CD4-positive, alpha-beta T cell (primary cell): Measurements from ENCODE around the gene CGNL1. TPM values are rescaled to one million over a fixed set of nuclear protein-coding genes. Genes with fewer than 3 reads are reported as not detected.
A peak's percentile ranks its signal among the peaks of the same experiment; 100 is the strongest.

ENCODE experiments used
- ATAC-seq: fragments of 200-7000 bp; cut with Tn5 transposase; one replicate; pipeline ENCODE4 v1.10.0; 2022; ENCODE audit warnings: mild to moderate bottlenecking; ENCODE audit not compliant: poor library complexity
- CTCF ChIA-PET: fragments of 350-600 bp; sonication (Branson Sonifier 250); formaldehyde crosslinking; loops from one replicate; lab custom pipeline; 2021; ENCODE audit warnings: antibody characterized with exemption, inconsistent platforms; lab: Charles Lee
- POLR2A ChIA-PET: fragments of 350-600 bp; sonication (Branson Sonifier 250); formaldehyde crosslinking; loops from one replicate; lab custom pipeline; 2021; ENCODE audit warnings: antibody characterized with exemption, inconsistent platforms; lab: Charles Lee
- DNase-seq, 14 experiments: peaks; one replicate each; pipeline ENCODE4 v3.0.0-alpha.2; 2013 to 2020; ENCODE audit warnings: mixed read lengths in 2 of 14
- H3K27ac ChIP-seq, 2 donors: one replicate each; pipeline versions ENCODE4 v1.5.1 to v1.7.0; 2013; ENCODE audit warnings: low read length in 2 of 2, low read depth in 1 of 2, mild to moderate bottlenecking in 1 of 2
- H3K27me3 ChIP-seq, 2 experiments: 1 replicate in 1 of 2; 2 replicates in 1 of 2; pipeline versions ENCODE4 v1.6.1 to v1.7.0; 2013; ENCODE audit warnings: low read length in 2 of 2, control low read depth in 1 of 2, mild to moderate bottlenecking in 1 of 2, moderate library complexity in 1 of 2; ENCODE audit not compliant: insufficient read depth in 2 of 2, control insufficient read depth in 1 of 2
- H3K36me3 ChIP-seq: one replicate; pipeline ENCODE4 v1.6.1; 2013; ENCODE audit warnings: low read length, control low read depth; ENCODE audit not compliant: insufficient read depth
- H3K4me1 ChIP-seq: one replicate; pipeline ENCODE4 v1.6.1; 2013; ENCODE audit warnings: low read length, control low read depth; ENCODE audit not compliant: insufficient read depth
- H3K4me3 ChIP-seq: one replicate; pipeline ENCODE4 v1.5.1; 2013; ENCODE audit warnings: mild to moderate bottlenecking, low read length, moderate library complexity
- H3K9me3 ChIP-seq, 2 experiments: 1 replicate in 1 of 2; 2 replicates in 1 of 2; pipeline versions ENCODE4 v1.6.1 to v1.7.0; 2013; ENCODE audit warnings: low read length in 2 of 2, mild to moderate bottlenecking in 2 of 2, control low read depth in 1 of 2, moderate library complexity in 1 of 2; ENCODE audit not compliant: control insufficient read depth in 1 of 2, insufficient read depth in 1 of 2
- H3K27ac Mint-ChIP-seq: one replicate; pipeline ENCODE4 v1.8.0; 2020; ENCODE audit warnings: mixed read lengths
- H3K27me3 Mint-ChIP-seq: one replicate; pipeline ENCODE4 v1.8.0; 2021; ENCODE audit warnings: mixed read lengths
- H3K36me3 Mint-ChIP-seq: one replicate; pipeline ENCODE4 v1.8.0; 2021; ENCODE audit warnings: low read depth, mixed read lengths
- H3K4me1 Mint-ChIP-seq: one replicate; pipeline ENCODE4 v1.8.0; 2021; ENCODE audit warnings: low read depth, mixed read lengths
- H3K4me3 Mint-ChIP-seq: one replicate; pipeline ENCODE4 v1.8.0; 2020; ENCODE audit warnings: mild to moderate bottlenecking, mixed read lengths
- H3K9me3 Mint-ChIP-seq: one replicate; pipeline ENCODE4 v1.8.0; 2020; ENCODE audit warnings: mixed read lengths
- CTCF ChIP-seq: fragments of 200-600 bp; IDR thresholded peaks from one replicate; pipeline ENCODE4 v1.8.0; 2022; ENCODE audit warnings: antibody characterized with exemption, mild to moderate bottlenecking
- intact Hi-C, 2 experiments: fragments of 100-400 bp; cut with DNase I in 1 of 2; cut with micrococcal nuclease in 1 of 2; formaldehyde crosslinking; loops; one replicate each; pipeline versions ENCODE4 v1.15.1 to v1.9.0; 2023 to 2025; cut with DNase I, micrococcal nuclease
- total RNA-seq, 174 experiments: library from RNA in 2 of 174; stranded (reverse) in 2 of 174; gene quantifications; one replicate each; pipeline ENCODE4 v1.2.3 and lab custom pipeline; 2021 to 2026

Gene CGNL1
- total RNA-seq, 2 experiments from 2014 or later, result not detected

DNA sequence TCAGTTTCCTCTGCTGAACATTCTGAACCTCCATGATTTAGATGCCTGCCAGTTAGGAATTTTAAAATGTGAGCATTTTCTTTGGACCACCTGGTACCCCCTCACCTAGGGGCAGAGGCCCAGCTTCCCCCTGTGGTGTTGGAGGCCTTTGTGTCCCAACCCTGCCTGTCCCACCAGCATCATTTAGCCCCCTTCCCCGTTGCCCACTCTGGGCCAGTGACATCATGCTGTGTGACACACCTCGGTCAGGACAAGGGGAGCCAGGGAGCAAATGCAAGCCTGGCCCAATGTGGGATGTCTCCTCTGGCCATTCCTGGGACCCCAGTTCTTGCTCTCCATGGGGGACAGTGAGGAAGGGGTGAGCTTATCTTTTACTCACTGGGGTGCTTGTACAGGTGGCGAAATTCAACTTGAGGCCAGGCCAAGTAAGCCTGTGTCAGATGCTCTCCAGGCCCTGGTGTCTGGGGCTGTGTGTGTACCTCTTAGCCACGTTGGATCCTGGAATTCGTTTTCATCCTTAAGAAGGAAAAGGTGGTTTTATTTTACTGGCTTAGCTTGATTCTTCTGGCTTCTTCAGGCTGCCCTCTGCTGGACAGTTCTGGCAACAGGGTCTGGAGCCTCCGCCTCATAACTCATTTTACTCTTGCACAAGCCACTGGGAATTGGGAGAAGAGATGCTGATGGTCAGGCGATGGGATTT is 165.7 kb downstream of the CGNL1 start:
- Mint-ChIP-seq H3K36me3 (no peaks in the 10 kb centered on the region), H3K4me3 (no peak overlapping the region), H3K27ac (no peak overlapping the region), H3K27me3 (peaks cover 18% of the 10 kb centered on the region), H3K9me3 (no peaks in the 10 kb centered on the region), H3K4me1 (no peaks in the 10 kb centered on the region)
- CTCF ChIA-PET, result interaction anchor here (1.2 kb wide), 1 partner anchor 13 kb away, joined by 3 read pairs; no protein-coding TSS in a partner anchor
- DNase-seq (peak in 5 of 14 experiments; percentile 10 to 38 (median 36)), ATAC-seq (no peak)
- Histone ChIP-seq H3K27me3 (no peaks in the 10 kb centered on the region), H3K27ac (no peak overlapping the region), H3K9me3 (no peaks in the 10 kb centered on the region), H3K4me1 (no peaks in the 10 kb centered on the region), H3K36me3 (no peaks in the 10 kb centered on the region), H3K4me3 (no peak overlapping the region)
- intact Hi-C loops, result loop anchor here in 1 of 2 experiments (5.0 kb wide), 2 partner anchors 200 to 1050 kb away; no protein-coding TSS in a partner anchor
- peak; percentile 58 for TF ChIP-seq CTCF
- POLR2A ChIA-PET, result no interaction called here

- Histone ChIP-seq H3K4me1 (no peaks in the 10 kb centered on the region), H3K27me3 (no peaks in the 10 kb centered on the region), H3K4me3 (no peak overlapping the region), H3K27ac (no peak overlapping the region), H3K36me3 (no peaks in the 10 kb centered on the region), H3K9me3 (no peaks in the 10 kb centered on the region)
- intact Hi-C loops, result loop anchor here in 1 of 2 experiments (5.0 kb wide), 2 partner anchors 200 to 1050 kb away; no protein-coding TSS in a partner anchor
- Mint-ChIP-seq H3K9me3 (no peaks in the 10 kb centered on the region), H3K27ac (no peak overlapping the region), H3K4me1 (no peaks in the 10 kb centered on the region), H3K4me3 (no peak overlapping the region), H3K36me3 (no peaks in the 10 kb centered on the region), H3K27me3 (peaks cover 18% of the 10 kb centered on the region)
- no peak for ATAC-seq
- ChIA-PET POLR2A (no interaction called here), CTCF (interaction anchor here (1.2 kb wide), 1 partner anchor 14 kb away, joined by 3 read pairs; no protein-coding TSS in a partner anchor)
- DNase-seq, result no peak
- TF ChIP-seq CTCF, result no peak
Observed at GRCh38 chr15:57542505-57542817, 166.2 kb downstream of the CGNL1 start.

GRCh38 chr15:57544848-57545480 is 168.7 kb downstream of the CGNL1 start:
- Mint-ChIP-seq H3K9me3 (no peaks in the 10 kb centered on the region), H3K4me3 (no peak overlapping the region), H3K4me1 (no peaks in the 10 kb centered on the region), H3K27me3 (peaks cover 10% of the 10 kb centered on the region), H3K27ac (no peak overlapping the region), H3K36me3 (no peaks in the 10 kb centered on the region)
- H3K36me3 ChIP-seq, result no peaks in the 10 kb centered on the region
- POLR2A ChIA-PET, result no interaction called here
- no peaks in the 10 kb centered on the region for H3K4me1 ChIP-seq
- intact Hi-C loops, result loop anchor here in 1 of 2 experiments (5.0 kb wide), 2 partner anchors 203 to 1053 kb away; no protein-coding TSS in a partner anchor
- CTCF ChIA-PET, result no interaction called here
- no peak for TF ChIP-seq CTCF
- H3K27me3 ChIP-seq, result no peaks in the 10 kb centered on the region
- ATAC-seq (no peak), DNase-seq (no peak)
- no peak overlapping the region for H3K27ac ChIP-seq
- H3K9me3 ChIP-seq, result no peaks in the 10 kb centered on the region
- H3K4me3 ChIP-seq, result no peak overlapping the region
